Measurements from ENCODE around the gene AHNAK.

AHNAK gene

GRCh38 chr11:62431171-62431901 is 115.3 kb downstream of the AHNAK start:
- DNase-seq = no peak

GRCh38 chr11:62430425-62430824 is 116.2 kb downstream of the AHNAK start:
- no peak for DNase-seq

- DNase-seq = no peak
Observed at GRCh38 chr11:62428871-62429560, 117.6 kb downstream of the AHNAK start.

GRCh38 chr11:62427630-62428233 is 118.9 kb downstream of the AHNAK start:
- peak; percentile 68 for DNase-seq

- DNase-seq = no peak
Observed at GRCh38 chr11:62423012-62423411, 123.6 kb downstream of the AHNAK start.

- no peak for DNase-seq
Observed at GRCh38 chr11:62421996-62422395, 124.6 kb downstream of the AHNAK start.

GRCh38 chr11:62420882-62421281 is 125.7 kb downstream of the AHNAK start:
- no peak for DNase-seq

- DNase-seq = no peak
Observed at GRCh38 chr11:62419943-62420342, 126.7 kb downstream of the AHNAK start.

GRCh38 chr11:62419314-62419929 is 127.2 kb downstream of the AHNAK start:
- DNase-seq = no peak

GRCh38 chr11:62418733-62419132 is 127.9 kb downstream of the AHNAK start, which contains the start of gene SCGB1A1:
Gene SCGB1A1 (plus strand): TSS chr11:62419033. CDS start chr11:62419096, 63 bp downstream.
- no peak for DNase-seq

GRCh38 chr11:62418136-62418535 is 128.5 kb downstream of the AHNAK start:
- DNase-seq = no peak

- DNase-seq = no peak
Observed at GRCh38 chr11:62416596-62416995, 130.0 kb downstream of the AHNAK start.

- DNase-seq = no peak
Observed at GRCh38 chr11:62413060-62413696, 133.4 kb downstream of the AHNAK start.

- no peak for DNase-seq
Observed at GRCh38 chr11:62411524-62411923, 135.1 kb downstream of the AHNAK start.

- no peak for DNase-seq
Observed at GRCh38 chr11:62410972-62411371, 135.6 kb downstream of the AHNAK start.

- DNase-seq = no peak
Observed at GRCh38 chr11:62409831-62410230, 136.8 kb downstream of the AHNAK start.

- no peak for DNase-seq
Observed at GRCh38 chr11:62406034-62406433, 140.6 kb downstream of the AHNAK start.

GRCh38 chr11:62404901-62405300 is 141.7 kb downstream of the AHNAK start:
- no peak for DNase-seq

GRCh38 chr11:62404435-62404834 is 142.2 kb downstream of the AHNAK start:
- no peak for DNase-seq

GRCh38 chr11:62402960-62403730 is 143.5 kb downstream of the AHNAK start:
- no peak for DNase-seq

- no peak for DNase-seq
Observed at GRCh38 chr11:62402226-62402959, 144.2 kb downstream of the AHNAK start.

- no peak for DNase-seq
Observed at GRCh38 chr11:62401811-62402210, 144.8 kb downstream of the AHNAK start.
